Measurements from ENCODE around the gene ATP6V1F.

Gene ATP6V1F

DNA sequence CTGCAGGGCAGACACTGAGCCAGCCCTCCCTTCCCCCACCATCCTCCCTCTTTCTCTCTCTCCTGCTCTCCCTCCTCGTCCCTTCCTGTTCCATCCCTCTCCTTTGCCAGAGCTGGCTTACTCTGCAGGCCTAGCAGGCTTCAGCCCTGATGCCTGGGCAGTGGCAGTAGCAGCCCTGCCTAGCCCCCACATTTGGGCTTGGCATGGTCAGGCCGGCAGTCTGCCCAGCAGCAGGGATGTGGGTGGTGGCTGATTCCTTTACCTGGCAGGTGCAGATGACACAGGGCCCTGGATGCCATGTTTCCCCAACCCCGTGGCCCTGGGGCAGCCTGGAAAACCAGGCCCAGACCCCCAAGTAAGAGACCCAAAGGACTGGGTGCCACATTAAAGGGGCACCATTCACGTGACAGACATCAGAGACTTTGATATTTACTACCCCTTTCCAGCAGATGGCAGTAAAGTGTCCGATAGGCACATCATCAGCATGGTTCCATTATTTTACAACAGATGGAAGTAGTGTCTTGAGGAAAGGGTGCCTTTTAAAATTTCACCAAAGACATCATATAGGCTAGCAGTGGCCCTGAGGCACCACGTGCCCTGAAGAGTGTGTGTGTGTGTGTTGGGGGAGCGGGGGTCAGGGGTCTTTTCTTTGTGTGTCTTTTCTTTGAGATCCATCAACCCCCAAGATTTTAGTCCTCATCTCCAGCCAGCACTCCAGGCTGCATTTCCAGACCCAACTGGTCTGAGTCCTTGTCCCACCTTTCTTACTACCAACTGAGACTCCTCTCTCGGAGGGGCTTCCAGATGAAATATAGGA is 41.9 kb downstream of the ATP6V1F start:
- peak; percentile 73 for TF ChIP-seq CTCF (IDR thresholded peaks at IDR 0.05; ENCODE audit: low read depth, low read length)
- no peaks in the 10 kb centered on the region for H3K9me3 ChIP-seq
- peaks cover 6% of the 10 kb centered on the region for H3K4me1 ChIP-seq
- H3K27me3 ChIP-seq: no peaks in the 10 kb centered on the region
- H3K4me3 ChIP-seq (ENCODE audit: low read depth, low read length): 0 out of 2 replicates have a peak overlapping the region, but pooled peaks have one; percentile 2
- DNase-seq: no peak
- H3K36me3 ChIP-seq: no peaks in the 10 kb centered on the region

DNA sequence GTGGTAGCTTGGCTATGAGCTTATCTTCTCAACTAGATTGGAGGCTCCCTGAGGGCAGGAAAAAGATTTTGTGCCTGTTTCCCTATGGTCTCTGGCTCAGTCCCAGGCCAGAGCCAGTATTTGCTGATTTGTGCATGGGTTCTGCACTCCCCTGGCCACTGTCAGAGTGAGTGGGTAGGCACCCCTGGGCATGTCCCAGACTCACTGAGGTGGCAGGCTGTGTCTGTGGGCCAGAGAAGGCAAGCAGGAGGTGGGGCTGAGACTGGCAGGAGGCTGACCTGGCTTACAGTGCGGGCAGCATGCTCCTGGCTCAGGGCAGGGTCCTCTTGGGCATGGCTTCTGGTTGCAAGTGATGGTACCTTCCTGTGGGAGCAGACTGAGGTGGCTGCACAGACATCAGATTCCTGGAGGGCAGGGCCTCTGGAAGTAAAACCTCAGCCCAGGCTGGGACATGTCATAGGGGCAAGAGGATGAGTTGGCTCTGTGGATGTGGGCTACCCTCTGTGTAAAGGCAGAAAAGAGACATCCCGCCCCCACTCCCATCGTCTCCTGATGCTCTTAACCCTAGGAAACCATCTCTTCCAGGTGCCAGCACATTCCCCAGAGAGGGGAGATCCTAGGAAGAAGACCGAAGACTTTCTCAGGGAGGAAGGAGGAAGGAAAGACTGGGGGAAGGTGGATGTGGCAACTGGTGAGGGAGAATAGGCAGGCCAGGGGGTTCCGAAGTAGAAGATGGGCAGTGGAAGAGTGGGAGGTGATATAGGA is 43.5 kb downstream of the ATP6V1F start:
- Histone ChIP-seq H3K27me3 (no peaks in the 10 kb centered on the region), H3K4me3 (ENCODE audit: low read depth, low read length) (no peak overlapping the region), H3K9me3 (no peaks in the 10 kb centered on the region), H3K36me3 (no peaks in the 10 kb centered on the region), H3K4me1 (peaks cover 6% of the 10 kb centered on the region)
- no peak for TF ChIP-seq CTCF (IDR thresholded peaks at IDR 0.05; ENCODE audit: low read depth, low read length)
- DNase-seq: no peak

GRCh38 chr7:128906766-128907559 is 44.3 kb downstream of the ATP6V1F start:
- no peak overlapping the region for H3K4me3 ChIP-seq (ENCODE audit: low read depth, low read length)
- peaks cover 10% of the 10 kb centered on the region for H3K4me1 ChIP-seq
- H3K27me3 ChIP-seq: no peaks in the 10 kb centered on the region
- no peaks in the 10 kb centered on the region for H3K9me3 ChIP-seq
- TF ChIP-seq CTCF (IDR thresholded peaks at IDR 0.05; ENCODE audit: low read depth, low read length): no peak
- no peak for DNase-seq
- no peaks in the 10 kb centered on the region for H3K36me3 ChIP-seq

DNA sequence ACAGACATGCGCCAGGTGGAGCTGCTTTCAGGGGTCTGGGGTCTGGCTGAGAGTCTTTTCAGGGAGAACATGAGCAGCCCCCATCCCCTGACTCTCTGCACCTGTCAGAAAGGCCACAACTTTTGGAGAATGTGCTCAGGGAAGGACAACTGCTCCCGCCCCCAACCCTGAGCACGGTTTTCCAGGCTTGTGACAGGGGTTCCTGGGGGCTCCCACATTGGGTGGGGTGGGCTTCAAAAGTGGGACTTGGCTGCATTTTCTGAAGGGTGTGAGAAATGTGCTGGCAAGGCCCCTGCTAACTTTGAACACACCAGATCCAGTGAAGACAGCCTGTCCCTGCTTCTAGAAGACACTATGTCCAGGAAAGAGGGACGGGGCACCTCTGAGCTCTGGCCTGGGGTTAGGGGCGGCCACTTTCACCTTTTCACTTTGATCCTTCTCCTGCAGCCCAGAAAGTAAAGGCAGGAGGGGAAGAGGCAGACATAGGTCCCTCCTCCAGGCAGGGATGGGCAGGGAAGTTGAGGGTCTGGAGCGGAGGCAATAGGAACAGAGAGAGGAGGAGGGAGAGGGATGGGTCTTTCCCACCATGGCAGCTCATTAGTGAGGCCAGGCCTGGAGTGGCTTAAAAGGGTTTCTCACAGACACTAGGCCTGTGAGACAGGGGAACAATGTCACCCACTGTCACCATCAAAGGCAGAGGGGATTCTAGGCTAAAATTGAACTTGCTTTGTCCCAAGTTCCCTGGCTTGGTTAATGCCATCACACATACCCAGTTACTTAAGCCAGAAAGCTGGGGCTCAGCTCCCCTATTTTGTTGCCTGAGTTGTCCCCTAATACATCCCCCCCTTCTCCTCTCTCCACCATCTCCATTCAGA is 46.3 kb downstream of the ATP6V1F start:
- Histone ChIP-seq H3K36me3 (no peaks in the 10 kb centered on the region), H3K4me3 (ENCODE audit: low read depth, low read length) (peak overlapping the region; percentile 58), H3K4me1 (peaks cover 10% of the 10 kb centered on the region), H3K27me3 (no peaks in the 10 kb centered on the region), H3K9me3 (no peaks in the 10 kb centered on the region)
- TF ChIP-seq CTCF (IDR thresholded peaks at IDR 0.05; ENCODE audit: low read depth, low read length): no peak
- DNase-seq: no peak

DNA sequence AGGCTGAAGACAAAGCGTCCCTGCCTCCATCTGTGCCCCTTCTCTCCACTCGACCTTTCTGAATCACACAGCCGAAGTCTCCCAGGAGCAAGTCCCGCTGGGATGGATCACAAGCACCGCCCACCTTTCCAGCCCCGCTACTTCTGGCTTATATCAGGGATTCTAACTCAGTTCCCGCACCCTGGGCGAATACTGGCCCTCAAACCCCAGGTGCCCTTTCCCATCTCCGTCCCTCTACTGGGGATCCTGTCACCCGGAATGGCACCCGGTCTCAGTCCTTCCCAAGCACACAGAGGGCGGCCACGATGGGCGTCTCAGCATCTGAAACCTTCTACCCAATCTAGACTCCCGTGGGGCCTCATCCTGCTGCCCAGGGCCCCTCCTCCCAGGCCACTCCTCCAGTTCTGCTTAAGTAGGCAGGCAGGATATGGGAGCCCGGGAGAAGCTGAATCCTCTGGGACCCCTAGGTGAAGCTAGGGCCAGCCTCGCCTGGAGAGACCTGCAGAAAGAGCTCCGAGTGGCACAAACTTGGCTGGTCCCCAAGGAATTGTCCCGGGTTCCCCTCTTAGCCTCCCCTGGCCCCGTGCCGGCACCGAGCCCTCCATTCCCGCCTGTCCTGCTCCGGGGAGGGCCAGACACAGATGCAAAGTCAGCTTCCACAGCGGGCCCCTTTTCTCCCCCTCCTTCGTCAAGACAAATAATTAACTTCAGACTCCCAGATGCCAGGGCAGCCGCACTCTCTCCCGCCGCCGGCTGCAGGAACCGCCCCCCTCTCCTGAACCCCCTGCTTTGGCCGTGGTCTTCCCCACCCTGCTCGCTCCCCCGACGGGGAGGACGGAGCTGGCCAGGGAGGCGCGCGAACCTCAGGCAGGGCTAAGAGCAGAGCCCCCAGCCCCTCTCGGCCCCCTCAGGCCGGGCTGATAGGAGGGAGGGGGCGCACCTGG is 47.2 kb downstream of the ATP6V1F start:
- Histone ChIP-seq H3K27me3 (no peaks in the 10 kb centered on the region), H3K4me3 (ENCODE audit: low read depth, low read length) (peak overlapping the region; percentile 58), H3K9me3 (no peaks in the 10 kb centered on the region), H3K36me3 (no peaks in the 10 kb centered on the region), H3K4me1 (peaks cover 10% of the 10 kb centered on the region)
- TF ChIP-seq CTCF (IDR thresholded peaks at IDR 0.05; ENCODE audit: low read depth, low read length): no peak
- peak; percentile 84 for DNase-seq
